Hepatocyte (in vitro differentiated cells): ENCODE measurements around the gene CCDC148. TPM values are rescaled to one million over a fixed set of nuclear protein-coding genes. Genes with fewer than 3 reads are reported as not detected.

Experiments used
- DNase-seq: peaks from one replicate; pipeline ENCODE4 v3.0.0-alpha.2; 2016; ENCODE audit warnings: low spot score
- H2AFZ ChIP-seq: fragments of 200-600 bp; sonication (generic); 2 replicates; pipeline ENCODE4 v1.6.0; 2016; ENCODE audit warnings: antibody characterized with exemption, mild to moderate bottlenecking
- H3K27ac ChIP-seq: fragments of 200-600 bp; sonication (generic); 2 replicates; pipeline ENCODE4 v1.5.1; 2016; ENCODE audit warnings: mild to moderate bottlenecking
- H3K27me3 ChIP-seq: fragments of 200-600 bp; sonication (generic); 2 replicates; pipeline ENCODE4 v1.6.1; 2016
- H3K36me3 ChIP-seq: fragments of 200-600 bp; sonication (generic); replicated peaks from 2 replicates; pipeline ENCODE4 v1.5.1; 2016; ENCODE audit warnings: low read depth; ENCODE audit not compliant: insufficient read depth
- H3K4me1 ChIP-seq: fragments of 200-600 bp; sonication (generic); 2 replicates; pipeline ENCODE4 v1.5.1; 2016; ENCODE audit warnings: mild to moderate bottlenecking, moderate library complexity; ENCODE audit not compliant: insufficient read depth
- H3K4me2 ChIP-seq: fragments of 200-600 bp; sonication (generic); 2 replicates; pipeline ENCODE4 v1.6.0; 2016
- H3K4me3 ChIP-seq: fragments of 200-600 bp; sonication (generic); 2 replicates; pipeline ENCODE4 v1.5.1; 2016; ENCODE audit warnings: mild to moderate bottlenecking
- H3K79me2 ChIP-seq: fragments of 200-600 bp; sonication (generic); 2 replicates; pipeline ENCODE4 v1.6.0; 2017; ENCODE audit warnings: mild to moderate bottlenecking
- H3K9me2 ChIP-seq: fragments of 200-600 bp; sonication (generic); replicated peaks from 2 replicates; pipeline ENCODE4 v1.6.0; 2017; ENCODE audit warnings: mild to moderate bottlenecking; ENCODE audit not compliant: insufficient read depth
- H3K9me3 ChIP-seq: fragments of 200-600 bp; sonication (generic); 2 replicates; pipeline ENCODE4 v1.5.1; 2016; ENCODE audit warnings: low read depth, mild to moderate bottlenecking
- H4K20me1 ChIP-seq: fragments of 200-600 bp; sonication (generic); 2 replicates; pipeline ENCODE4 v1.6.0; 2016; ENCODE audit warnings: mild to moderate bottlenecking; ENCODE audit not compliant: insufficient read depth, poor library complexity, severe bottlenecking
- EZH2 ChIP-seq: fragments of 200-600 bp; sonication (generic); IDR thresholded peaks from 2 replicates; pipeline ENCODE4 v1.6.1; 2016; ENCODE audit warnings: antibody characterized with exemption, mild to moderate bottlenecking, borderline replicate concordance
- EZH2phosphoT487 ChIP-seq: fragments of 200-600 bp; sonication (generic); IDR thresholded peaks from one replicate; pipeline ENCODE4 v1.6.1; 2018; ENCODE audit warnings: antibody characterized with exemption, mild to moderate bottlenecking, low read depth, moderate library complexity; ENCODE audit not compliant: unreplicated experiment, severe bottlenecking
- whole genome bisulfite sequencing: methylation state at CpG from one replicate; pipeline ENCODE4 v1.1.6; 2016; ENCODE audit warnings: low lambda C conversion rate; ENCODE audit errors: missing lambda C conversion rate; 5-methylcytosine and 5-hydroxymethylcytosine counted together
- polyA plus RNA-seq: library from polyadenylated mRNA; unstranded; fragments of >200 nt; fragmentation: Nextera tagmentation; extraction: Ambion mirVana; gene quantifications from 2 replicates; pipeline ENCODE4 v1.2.1, GENCODE V29; 2016
- total RNA-seq: library from RNA; depleted of rRNA; stranded (reverse); fragments of >200 nt; gene quantifications from 2 replicates; pipeline ENCODE4 v1.2.3, GENCODE V29; 2014
- TF ChIP-seq, protein P1 (sequence below): fragments of 200-600 bp; sonication (generic); IDR thresholded peaks from 2 replicates; pipeline ENCODE4 v1.5.1; 2016; ENCODE audit warnings: antibody characterized with exemption, mild to moderate bottlenecking; ENCODE audit not compliant: poor library complexity

The CCDC148 gene
- total and polyA plus RNA-seq, 2 experiments from 2014 or later = 0.62 to 2.2 TPM

- WGBS = 83% methylated on average over 2 of the region's 2 CpGs
- Histone ChIP-seq H2AFZ (no peak overlapping the region), H3K79me2 (no peaks in the 10 kb centered on the region), H3K9me2 (no peaks in the 10 kb centered on the region), H3K4me2 (no peak overlapping the region), H3K4me1 (no peaks in the 10 kb centered on the region), H3K36me3 (no peaks in the 10 kb centered on the region), H3K4me3 (no peak overlapping the region), H4K20me1 (no peaks in the 10 kb centered on the region), H3K27ac (no peak overlapping the region), H3K27me3 (no peaks in the 10 kb centered on the region), H3K9me3 (no peaks in the 10 kb centered on the region)
- TF ChIP-seq, protein P1, sequence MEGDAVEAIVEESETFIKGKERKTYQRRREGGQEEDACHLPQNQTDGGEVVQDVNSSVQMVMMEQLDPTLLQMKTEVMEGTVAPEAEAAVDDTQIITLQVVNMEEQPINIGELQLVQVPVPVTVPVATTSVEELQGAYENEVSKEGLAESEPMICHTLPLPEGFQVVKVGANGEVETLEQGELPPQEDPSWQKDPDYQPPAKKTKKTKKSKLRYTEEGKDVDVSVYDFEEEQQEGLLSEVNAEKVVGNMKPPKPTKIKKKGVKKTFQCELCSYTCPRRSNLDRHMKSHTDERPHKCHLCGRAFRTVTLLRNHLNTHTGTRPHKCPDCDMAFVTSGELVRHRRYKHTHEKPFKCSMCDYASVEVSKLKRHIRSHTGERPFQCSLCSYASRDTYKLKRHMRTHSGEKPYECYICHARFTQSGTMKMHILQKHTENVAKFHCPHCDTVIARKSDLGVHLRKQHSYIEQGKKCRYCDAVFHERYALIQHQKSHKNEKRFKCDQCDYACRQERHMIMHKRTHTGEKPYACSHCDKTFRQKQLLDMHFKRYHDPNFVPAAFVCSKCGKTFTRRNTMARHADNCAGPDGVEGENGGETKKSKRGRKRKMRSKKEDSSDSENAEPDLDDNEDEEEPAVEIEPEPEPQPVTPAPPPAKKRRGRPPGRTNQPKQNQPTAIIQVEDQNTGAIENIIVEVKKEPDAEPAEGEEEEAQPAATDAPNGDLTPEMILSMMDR = no peak
- no peak for TF ChIP-seq EZH2
- TF ChIP-seq EZH2phosphoT487 = no peak
- DNase-seq = no peak
These were observed 179.7 kb downstream of the CCDC148 start for GRCh38 chr2:158276619-158277471.

GRCh38 chr2:158273791-158274190, 182.8 kb downstream of the CCDC148 start:
- no peak for DNase-seq
- TF ChIP-seq EZH2 (no peak), EZH2phosphoT487 (no peak)
- TF ChIP-seq, protein P1 = no peak
- no peaks in the 10 kb centered on the region for H3K79me2 ChIP-seq
- H2AFZ ChIP-seq = no peak overlapping the region
- no peaks in the 10 kb centered on the region for H4K20me1 ChIP-seq
- H3K36me3 ChIP-seq = no peaks in the 10 kb centered on the region
- no peak overlapping the region for H3K4me2 ChIP-seq
- no peaks in the 10 kb centered on the region for H3K27me3 ChIP-seq
- H3K9me3 ChIP-seq = no peaks in the 10 kb centered on the region
- 84% methylated on average over 3 of the region's 3 CpGs for WGBS
- no peaks in the 10 kb centered on the region for H3K4me1 ChIP-seq
- no peak overlapping the region for H3K4me3 ChIP-seq
- H3K9me2 ChIP-seq = no peaks in the 10 kb centered on the region
- H3K27ac ChIP-seq = no peak overlapping the region

GRCh38 chr2:158270536-158270935, 186.0 kb downstream of the CCDC148 start:
- Histone ChIP-seq H4K20me1 (no peaks in the 10 kb centered on the region), H3K4me2 (no peak overlapping the region), H3K4me1 (no peaks in the 10 kb centered on the region), H3K9me3 (no peaks in the 10 kb centered on the region), H3K27ac (no peak overlapping the region), H2AFZ (no peak overlapping the region), H3K79me2 (no peaks in the 10 kb centered on the region), H3K4me3 (no peak overlapping the region), H3K9me2 (no peaks in the 10 kb centered on the region), H3K36me3 (no peaks in the 10 kb centered on the region), H3K27me3 (no peaks in the 10 kb centered on the region)
- 94% methylated on average over 3 of the region's 3 CpGs for WGBS
- DNase-seq = no peak
- TF ChIP-seq EZH2phosphoT487 (no peak), EZH2 (no peak)
- TF ChIP-seq, protein P1 = no peak
